ENCODE results near the gene ONECUT2.
"Not testable (repeated sequence)": the region's sequence is repeated elsewhere in the genome, so short reads cannot be mapped to it uniquely, and the experiment has no call there.

The ONECUT2 gene

DNA sequence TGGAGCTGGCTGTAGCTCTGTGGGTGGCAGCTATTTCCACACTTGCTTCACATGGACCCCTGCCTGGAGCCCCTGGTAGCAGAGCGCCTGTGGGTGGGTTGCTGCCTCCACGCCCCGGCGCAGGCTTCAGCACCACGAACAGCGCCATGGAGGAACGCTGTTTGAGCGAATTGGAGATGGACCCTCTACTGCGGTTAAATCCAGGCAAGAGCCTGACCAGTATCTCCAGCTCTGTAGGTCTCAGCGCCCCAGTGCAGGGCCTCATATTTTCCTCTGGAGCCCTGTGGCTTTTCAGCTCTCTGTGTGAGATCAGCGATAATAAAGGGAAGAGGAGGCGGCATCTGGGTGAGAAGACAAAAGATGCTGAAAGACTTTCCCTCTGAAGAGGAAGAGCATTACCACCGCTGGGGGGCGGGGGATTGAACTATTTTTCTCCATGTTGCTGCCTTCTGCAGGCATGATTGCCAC, 12.0 kb downstream of the ONECUT2 start:
- DNase-seq: no peak

DNA sequence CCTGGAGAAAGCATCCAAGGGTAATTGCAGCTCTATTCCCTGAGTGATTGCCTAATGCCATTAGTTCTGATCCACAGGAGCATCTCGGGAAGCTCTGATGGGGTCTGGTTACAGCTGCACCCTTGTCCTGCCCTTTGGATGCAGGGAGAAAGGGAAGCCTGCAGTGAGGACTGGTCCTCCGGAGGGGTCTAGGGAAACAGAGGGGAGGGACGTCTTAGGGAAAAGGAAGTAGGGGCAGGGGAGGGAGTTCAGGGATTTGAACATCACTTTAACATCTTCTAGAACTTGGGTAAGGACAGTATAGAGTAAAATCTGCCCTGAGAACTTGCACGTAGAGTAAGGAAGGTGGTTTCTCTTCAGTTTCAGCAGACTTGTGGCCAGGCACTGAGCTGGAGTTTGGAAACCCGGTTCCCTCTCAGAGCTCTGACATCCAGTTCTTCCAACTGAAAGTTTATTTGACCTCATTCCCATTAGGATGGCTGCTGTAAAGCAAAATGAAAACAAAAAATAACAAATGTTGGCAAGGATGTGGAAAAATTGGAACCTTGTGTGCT, 20.5 kb downstream of the ONECUT2 start:
- no peak for DNase-seq

DNA sequence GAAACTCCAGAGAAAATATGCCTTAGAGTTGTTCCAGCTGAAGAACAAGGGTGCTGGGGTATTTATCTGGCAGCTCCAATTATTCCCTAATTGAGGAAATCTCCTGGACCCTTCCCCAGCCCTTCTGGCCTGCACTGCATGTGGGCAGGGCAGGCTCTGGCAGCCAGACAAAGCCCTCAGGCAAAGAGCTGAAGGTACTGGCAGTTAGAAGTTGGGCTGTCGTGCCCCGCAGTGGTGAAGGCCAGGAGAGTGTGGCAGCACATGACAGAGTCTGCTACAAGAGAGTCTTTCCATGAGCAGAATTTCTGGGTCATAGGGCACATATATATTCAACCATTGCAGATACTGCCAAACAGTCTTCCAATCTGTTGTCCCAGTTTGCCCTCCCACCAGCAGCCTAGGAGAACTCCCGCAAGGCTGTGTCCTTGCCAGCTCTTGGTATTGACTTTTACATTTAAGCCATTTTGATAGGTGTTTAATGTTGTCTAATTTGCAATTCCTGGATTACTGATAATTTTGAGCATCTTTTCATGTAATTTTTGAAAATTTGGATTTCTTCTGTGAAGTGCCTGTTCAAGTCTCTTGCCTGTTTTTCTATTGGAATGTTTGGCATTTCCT, 26.6 kb downstream of the ONECUT2 start:
- no peak for DNase-seq

DNA sequence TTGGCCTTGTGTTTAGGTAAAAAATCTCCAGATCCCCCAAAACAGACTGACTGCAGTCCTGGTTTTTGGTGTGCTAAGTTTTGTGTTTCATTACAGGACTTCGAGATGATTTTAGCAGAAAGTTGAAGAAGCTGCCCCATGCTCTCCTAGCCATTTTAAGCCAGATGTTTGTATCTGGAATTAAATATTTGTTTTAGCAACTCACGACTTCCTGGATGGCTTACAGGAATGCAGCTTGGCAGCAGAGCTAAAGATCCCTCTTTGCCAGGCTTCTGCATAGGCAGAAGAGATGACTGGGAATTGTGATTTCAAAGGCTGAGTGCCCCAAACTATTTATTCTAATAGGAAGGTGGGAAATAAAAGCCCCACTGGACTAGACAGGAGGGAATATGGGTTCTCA, 31.1 kb downstream of the ONECUT2 start:
- DNase-seq: no peak

DNA sequence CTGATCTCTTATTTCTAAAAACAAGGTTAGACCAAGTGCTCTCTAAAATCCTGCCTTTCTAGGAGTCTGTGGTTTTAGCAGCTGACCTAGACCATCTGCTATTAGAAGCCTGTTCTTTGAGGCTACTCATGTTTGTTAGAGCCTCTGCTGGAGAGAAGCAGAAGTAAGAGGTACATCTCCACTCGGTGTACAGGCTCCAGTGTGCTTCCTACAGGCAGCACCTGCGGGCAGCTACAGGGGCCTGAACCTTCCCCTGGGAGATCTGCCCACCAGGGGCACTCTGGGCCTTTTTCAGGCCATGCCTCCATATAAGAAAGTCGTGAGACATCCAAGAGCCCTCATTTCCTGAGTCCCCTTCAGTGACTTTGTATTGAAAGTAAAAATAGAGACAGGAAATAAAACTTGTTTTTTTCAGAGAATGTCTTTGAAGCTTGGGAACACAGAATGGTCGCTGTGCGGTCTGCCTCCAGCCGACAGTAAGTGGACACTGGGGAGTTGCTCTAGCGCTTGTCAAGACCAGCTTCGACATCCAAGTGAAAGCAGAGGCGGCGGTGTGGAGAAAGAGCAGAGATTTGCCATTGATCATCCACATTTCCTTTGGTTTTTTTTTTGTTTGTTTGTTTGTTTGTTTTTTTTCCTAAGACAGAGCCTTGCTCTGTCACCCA, 31.7 kb downstream of the ONECUT2 start:
- no peak for DNase-seq

DNA sequence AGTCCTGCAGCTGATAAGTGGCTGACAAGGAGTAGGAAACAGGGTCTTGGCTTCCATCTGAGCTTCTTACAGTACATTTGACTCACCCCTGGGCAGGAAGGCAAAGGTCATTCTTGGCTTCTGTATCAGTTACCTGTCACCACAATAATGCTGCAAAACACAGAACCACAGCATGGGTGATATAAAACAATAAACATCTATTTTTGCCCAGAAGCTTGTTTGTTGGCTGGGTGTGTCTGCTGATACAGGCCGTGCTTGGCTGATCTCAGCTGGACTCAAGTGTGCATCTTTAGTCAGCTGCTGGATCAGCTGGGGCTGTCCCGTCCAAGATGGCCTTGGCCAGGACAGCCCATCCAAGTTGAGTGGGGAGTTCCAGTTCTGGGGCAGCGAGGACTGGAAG, 34.7 kb downstream of the ONECUT2 start:
- no peak for DNase-seq

DNA sequence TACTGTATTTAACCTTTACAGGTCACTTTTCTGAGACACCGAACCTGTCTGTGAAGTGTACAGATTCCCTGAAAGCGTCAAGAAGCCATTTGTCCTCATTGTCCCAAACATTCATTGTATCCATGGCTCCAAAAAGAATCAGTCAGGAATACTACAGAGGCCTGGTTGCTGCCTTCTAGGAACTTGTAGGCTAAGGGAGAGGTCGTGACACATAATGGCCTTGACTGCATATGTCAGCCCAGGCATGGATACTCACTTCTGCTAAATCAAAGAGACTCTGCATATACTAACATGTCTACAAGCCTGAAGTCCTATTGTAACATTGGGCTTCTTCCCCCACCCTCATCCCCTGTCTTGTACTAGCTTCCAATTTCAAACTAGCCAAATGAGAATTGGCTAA, 40.2 kb downstream of the ONECUT2 start:
- DNase-seq: no peak

DNA sequence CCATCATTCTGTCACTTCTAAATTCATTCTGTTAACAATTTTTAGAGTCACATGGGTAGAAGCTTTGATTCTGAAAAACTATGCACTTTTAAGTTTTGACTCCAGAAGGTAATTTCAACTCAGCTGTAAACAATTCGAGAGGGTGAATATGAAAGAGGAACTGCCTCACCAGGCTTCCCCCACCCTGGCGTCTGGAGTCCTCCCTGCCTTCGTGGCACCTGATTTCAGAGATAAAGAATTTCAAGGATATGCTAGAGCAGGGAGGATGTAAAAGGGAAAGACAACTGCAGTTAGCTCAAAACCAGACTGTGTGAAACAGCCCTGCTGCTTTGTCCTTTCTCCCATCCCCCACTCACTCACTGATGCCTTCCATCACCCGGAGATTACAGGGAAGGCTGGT, 40.7 kb downstream of the ONECUT2 start:
- DNase-seq: no peak

DNA sequence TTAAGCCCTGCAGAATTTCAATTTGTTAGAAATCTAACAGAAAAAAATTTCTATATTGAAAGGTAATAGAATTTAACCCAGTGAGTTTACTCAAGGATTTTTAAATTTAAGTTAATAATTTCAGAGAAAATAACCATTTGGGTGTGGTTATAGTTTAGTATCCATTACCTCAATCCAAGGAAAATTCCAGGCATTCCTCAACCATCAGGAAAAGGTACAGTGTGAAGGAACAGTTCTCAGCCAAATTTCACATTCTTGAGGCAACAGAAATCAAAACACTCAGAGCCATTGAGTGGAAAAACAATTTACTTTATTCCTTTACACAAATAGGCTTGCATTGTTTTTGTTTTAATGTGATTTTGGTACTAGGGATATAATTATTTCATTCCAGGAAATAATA, 45.6 kb downstream of the ONECUT2 start:
- no peak for DNase-seq

DNA sequence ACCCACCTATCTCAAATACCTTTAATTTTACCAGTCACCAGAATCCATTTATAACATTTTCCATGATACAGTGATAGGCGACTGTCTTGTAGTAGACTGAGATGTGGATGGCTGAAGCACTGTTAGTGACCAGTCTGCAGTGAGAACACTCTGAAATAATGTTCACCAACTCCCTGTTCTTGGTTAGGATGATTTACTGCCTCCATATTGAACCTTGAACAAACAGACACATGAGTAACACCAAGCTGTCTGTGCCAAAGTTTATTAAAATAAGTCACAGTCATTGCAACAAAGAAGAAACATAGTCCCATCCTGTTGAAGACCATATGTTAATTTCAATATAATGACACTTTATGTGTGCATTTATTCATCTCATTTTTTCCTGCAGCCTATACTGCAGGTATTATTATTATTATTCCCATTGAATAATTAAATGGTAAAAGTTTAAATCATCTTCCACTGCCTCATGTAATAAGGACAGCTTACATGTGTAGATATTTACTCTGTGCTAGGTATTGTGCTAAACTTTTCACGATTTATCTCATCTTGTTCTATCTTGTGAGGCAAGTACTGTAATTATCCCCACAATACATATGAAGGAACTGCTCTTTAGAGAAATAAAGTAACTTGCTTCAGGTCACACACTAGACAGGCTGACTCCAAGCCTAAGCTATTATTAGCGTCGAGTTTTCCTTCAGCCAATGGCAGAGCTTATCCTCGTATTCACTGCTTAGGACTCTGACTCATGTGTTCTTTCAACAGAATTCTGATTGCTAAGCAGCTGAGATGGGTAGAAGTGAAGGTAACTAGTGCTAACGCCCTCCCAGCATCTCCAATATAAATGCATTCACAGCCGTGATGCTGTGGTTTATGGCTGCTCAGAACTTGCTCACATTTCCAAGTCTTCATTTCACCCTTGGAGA, 62.5 kb downstream of the ONECUT2 start:
- no peak for DNase-seq

DNA sequence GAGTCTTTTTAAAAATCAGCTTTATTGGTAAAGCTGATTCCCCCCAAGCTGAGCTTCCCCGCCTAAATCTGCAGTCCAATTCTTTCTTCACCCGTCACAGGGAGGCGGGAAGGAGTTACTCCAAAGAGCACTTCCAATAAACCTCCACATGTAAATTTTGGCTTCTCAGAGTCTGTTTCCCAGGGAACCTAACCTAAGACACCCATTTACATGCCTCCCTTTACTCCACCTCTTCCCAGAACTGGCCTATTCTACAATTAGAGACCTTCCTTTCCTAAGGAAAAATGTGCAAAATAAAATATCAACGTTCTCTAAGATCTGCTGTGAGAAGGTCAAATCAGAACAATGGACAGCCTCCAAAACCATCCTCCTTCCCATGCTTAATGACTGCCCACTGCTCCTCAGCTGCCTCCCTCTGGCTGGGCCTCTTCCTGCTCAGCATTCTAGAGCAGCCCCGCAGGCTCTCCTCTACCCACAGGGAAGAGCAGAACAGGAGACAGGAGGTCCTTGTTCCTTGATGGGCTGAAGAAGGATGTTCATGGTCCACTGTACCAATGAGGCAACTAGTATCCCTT, 63.6 kb downstream of the ONECUT2 start:
- no peak for DNase-seq

DNA sequence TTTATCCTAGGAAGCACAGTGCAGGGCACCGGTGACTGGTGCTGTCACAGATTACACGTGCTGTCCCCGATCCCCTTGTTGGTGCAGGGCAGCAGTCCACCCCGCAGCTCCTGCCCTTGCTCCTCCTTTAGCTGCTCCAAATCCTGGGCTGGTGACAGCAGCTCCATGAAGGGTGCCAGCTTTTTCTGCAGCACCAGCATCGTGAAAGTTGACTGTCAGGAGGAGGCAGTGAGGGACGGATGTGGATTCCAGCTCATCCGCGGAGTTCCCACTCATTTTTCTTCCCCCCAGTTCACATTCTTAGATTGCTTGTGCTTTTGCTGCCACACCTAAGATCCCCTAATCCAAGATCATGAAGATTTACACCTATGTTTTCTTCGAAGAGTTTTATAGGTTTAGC, 67.5 kb downstream of the ONECUT2 start:
- DNase-seq: no peak

DNA sequence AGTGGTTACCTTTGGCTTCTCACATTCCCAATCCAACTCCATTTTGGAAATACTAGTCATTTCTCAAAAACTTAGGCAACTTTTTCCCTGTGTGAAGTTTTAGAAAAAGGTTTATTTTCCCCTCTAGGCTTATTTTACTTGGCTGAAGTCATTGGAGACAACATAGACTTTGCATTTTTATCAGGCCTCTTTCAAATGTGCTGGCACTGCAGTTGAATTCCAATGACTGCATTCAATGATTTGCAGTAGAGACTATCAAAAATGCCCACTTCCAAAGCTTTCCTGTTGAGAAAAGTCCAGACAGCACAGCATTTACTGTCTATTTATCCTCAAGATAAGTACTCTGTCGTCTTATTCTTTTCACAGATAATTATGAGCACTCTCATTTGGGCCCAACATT, 70.1 kb downstream of the ONECUT2 start:
- no peak for DNase-seq

DNA sequence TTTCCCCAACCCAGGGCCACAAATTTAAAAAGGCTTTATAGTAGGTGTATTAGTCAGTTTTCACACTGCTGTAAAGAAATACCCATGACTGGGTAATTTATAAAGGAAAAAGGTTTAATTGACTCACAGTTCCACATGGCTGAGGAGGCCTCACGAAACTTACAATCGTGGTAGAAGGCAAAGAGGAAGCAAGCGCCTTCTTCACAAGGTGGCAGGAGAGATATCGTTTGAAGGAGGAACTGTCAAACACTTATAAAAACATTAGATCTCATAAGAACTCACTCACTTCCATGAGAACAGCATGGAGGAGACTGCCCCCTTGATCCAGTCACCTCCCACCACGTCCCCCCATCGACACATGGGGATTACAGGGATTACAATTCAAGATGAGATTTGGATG, 80.9 kb downstream of the ONECUT2 start:
- no peak for DNase-seq

DNA sequence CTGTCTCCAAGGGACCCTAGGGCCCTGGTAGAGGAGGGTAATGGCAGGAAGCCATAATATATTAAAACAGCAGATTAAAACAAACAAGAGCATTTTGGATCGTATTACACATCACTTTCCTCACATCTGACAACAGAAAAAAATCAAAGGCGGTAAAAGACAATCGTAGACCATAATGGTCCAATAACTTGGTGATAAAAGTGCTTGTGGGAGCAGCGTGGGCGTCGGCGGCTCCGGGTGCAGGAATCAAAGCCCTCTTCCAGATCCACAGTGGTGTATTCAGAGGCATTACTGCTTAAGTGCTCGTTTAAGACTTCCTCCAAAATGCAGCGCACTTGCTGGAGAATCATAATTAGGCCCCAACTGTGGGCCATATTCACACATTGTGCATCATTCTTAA, 83.4 kb downstream of the ONECUT2 start:
- no peak for DNase-seq

DNA sequence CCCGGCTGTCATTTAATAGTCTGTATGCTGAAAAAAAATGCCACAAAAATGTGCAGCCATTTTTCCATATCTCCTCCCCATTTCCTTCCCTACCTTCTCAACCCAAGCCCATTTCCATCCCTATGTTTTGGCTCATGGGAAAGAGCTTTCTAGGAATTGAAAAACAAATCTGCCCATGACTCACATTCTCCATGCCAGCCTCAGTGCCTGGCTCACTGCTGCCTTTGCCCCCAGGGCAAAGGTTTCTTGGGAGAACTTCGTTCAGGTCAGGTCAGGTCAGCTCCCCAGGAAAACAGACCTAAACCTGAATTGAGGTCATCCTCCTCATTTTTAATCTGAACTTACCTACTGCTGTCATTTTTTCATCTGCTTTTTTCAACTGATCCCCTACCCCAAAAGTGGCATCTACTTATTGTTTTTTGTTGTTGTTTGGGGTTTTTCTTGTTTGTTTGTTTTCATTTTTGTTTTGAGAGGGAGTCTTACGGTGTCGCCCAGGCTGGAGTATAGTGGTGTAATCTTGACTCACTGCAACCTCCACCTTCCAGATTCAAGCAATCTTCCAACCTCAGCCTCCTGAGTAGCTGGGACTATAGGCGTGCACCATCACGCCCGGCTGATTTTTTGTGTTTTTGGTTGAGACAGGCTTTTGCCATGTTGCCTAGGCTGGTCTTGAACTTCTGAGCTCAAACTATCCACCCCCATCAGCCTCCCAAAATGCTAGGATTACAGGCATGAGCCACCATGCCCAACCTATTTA, 84.7 kb downstream of the ONECUT2 start:
- DNase-seq: no peak

DNA sequence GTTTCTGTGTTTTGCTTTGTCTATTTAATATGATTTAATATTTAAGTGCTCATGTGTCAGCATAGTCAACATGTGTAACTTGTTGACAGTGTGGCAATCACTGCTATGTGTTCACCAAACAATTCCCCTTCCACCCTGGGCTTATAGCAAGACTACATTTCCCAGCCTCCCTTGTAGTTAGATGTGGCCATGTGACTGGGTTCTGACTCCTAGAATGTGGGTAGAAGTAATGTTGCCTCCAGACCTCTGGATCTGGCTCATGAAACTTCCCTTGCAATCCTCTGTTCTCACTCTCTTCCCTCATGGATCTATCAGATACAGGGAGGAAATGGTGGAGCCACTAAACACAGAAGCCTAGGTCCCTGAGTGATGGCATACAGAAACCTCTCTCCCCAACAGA, 87.2 kb downstream of the ONECUT2 start:
- not testable (repeated sequence) for DNase-seq

DNA sequence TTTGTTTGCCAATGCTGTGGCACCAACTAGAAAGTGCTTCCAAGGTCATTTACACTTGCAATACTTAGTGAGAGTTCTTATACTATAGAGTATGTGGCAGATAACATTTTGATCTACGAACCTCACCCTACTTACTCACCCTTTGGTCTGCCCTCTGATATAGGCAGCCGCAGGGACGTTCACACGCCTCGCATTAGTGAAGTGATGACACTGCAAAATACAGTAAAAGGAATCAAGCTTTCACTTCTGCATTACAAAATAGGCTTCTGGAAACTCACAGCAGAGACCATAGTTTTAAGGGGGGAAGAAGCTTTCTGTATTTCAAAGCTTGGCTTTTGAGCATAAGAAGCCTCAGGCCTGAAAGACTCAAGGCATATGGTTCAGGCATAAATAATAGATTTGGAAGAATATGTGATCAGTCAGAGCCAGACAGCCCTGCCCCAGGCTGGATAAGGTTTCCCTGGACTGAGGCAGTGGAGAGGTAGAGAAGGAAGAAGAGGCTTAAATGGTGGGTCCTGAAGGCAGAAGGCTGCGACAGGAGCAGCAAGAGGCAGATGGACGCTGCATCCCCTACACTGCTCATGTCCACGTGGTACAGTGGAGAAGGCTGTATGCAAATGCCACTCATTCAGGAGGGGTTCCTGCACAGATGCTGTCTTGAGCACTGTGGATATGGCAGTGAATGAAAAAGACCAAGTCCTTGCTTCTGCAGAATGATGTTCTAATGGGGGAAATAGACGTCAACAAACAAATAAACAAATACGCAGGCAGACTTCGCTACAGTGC, 88.2 kb downstream of the ONECUT2 start:
- DNase-seq: no peak

DNA sequence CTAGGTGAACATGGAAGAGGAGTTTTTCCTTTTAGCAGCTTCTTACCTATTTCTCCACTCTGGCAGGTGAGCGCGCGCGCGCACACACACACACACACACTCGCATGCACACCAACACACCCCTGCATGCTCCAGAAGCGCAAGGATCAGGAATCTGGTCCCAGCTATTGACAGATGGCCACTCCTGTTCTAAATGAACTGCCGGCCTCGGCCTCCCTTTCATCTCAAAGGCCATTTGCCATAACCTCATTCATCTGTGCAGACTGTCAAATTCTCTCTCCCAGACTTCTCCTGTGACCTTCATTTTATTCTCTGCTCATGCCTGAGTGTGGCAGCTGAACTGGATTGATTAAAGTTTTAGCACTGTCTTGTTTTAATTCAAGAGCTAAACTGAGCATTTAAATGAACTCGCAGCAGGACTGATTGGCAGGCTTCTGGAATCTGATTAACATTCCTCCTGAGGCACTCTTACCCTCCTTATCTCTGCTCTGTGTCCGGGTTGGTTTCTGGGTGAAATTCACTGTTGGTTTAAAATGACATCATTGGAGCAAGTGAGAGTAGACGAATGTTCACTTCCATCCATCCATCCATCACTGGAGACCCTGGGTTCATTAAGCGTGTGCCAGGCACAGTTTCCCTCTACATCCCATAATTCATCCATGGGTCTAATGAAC, 92.5 kb downstream of the ONECUT2 start:
- no peak for DNase-seq

DNA sequence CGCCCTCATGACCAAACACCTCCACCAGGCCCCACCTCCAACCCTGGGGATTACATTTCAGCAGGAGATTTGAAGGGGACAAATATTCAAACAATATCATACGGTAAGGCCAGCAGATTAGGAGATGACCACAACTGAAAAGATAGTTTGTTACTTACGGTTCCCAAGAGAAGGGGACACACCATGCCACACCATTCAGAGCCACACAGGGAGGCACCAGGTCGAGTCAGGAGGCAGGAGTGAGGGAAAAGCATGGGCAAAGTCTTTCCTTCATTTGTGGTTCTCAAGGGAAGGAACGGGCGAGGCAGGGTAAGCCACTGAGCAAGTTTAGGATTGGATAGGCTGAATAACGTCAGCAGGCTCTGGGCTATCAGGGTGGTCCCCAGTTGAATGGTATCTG, 94.0 kb downstream of the ONECUT2 start:
- DNase-seq: no peak
